Memory B cell (primary cell): ENCODE data around the gene FAM107B.
"Not testable (repeated sequence)": the region's sequence is repeated elsewhere in the genome, so short reads cannot be mapped to it uniquely, and the experiment has no call there.

Source experiments
- ATAC-seq: fragments of 150-1000 bp; cut with Tn5 transposase; 2 replicates; pipeline ENCODE4 v1.10.0; 2021; ENCODE audit warnings: low read depth, mild to moderate bottlenecking, moderate library complexity
- DNase-seq, 2 donors: peaks; one replicate each; pipeline ENCODE4 v3.0.0; 2022; ENCODE audit warnings: low spot score in 2 of 2
- H3K27ac Mint-ChIP-seq: one replicate; pipeline ENCODE4 v1.8.0; 2022; ENCODE audit warnings: mild to moderate bottlenecking, moderate library complexity, mixed read lengths
- H3K27me3 Mint-ChIP-seq: one replicate; pipeline ENCODE4 v1.8.0; 2022; ENCODE audit warnings: mixed read lengths
- H3K36me3 Mint-ChIP-seq: one replicate; pipeline ENCODE4 v1.8.0; 2022; ENCODE audit warnings: mild to moderate bottlenecking, mixed read lengths
- H3K4me1 Mint-ChIP-seq: one replicate; pipeline ENCODE4 v1.8.0; 2022; ENCODE audit warnings: mixed read lengths
- H3K4me3 Mint-ChIP-seq: one replicate; pipeline ENCODE4 v1.8.0; 2022; ENCODE audit warnings: mild to moderate bottlenecking, moderate library complexity, mixed read lengths
- H3K9me3 Mint-ChIP-seq: one replicate; pipeline ENCODE4 v1.8.0; 2022; ENCODE audit warnings: mixed read lengths

Gene FAM107B

GRCh38 chr10:14652067-14652466 is 122.6 kb downstream of the FAM107B start:
- peaks cover 50% of the 10 kb centered on the region for H3K4me1 Mint-ChIP-seq
- no peaks in the 10 kb centered on the region for H3K36me3 Mint-ChIP-seq
- no peak for DNase-seq
- no peak overlapping the region for H3K4me3 Mint-ChIP-seq
- H3K27me3 Mint-ChIP-seq = no peaks in the 10 kb centered on the region
- H3K9me3 Mint-ChIP-seq = no peaks in the 10 kb centered on the region
- ATAC-seq = no peak
- H3K27ac Mint-ChIP-seq = peak overlapping the region; percentile 18

GRCh38 chr10:14649739-14650138 is 125.0 kb downstream of the FAM107B start:
- Mint-ChIP-seq H3K4me3 (no peak overlapping the region), H3K36me3 (no peaks in the 10 kb centered on the region), H3K27ac (peak overlapping the region; percentile 99), H3K9me3 (no peaks in the 10 kb centered on the region), H3K4me1 (peaks cover 44% of the 10 kb centered on the region), H3K27me3 (no peaks in the 10 kb centered on the region)
- no peak for DNase-seq
- no peak for ATAC-seq

GRCh38 chr10:14648946-14649345 is 125.8 kb downstream of the FAM107B start:
- Mint-ChIP-seq H3K27ac (peak overlapping the region; percentile 99), H3K4me3 (peak overlapping the region; percentile 83), H3K4me1 (peaks cover 38% of the 10 kb centered on the region), H3K27me3 (no peaks in the 10 kb centered on the region), H3K36me3 (no peaks in the 10 kb centered on the region), H3K9me3 (no peaks in the 10 kb centered on the region)
- DNase-seq (no peak), ATAC-seq (no peak)

- H3K27ac Mint-ChIP-seq = peak overlapping the region; percentile 99
- H3K27me3 Mint-ChIP-seq = no peaks in the 10 kb centered on the region
- DNase-seq = peak; percentile 67 to 79
- H3K4me1 Mint-ChIP-seq = peaks cover 32% of the 10 kb centered on the region
- peak; percentile 78 for ATAC-seq
- no peaks in the 10 kb centered on the region for H3K36me3 Mint-ChIP-seq
- H3K4me3 Mint-ChIP-seq = peak overlapping the region; percentile 83
- no peaks in the 10 kb centered on the region for H3K9me3 Mint-ChIP-seq
Measured at GRCh38 chr10:14648005-14648765, 126.5 kb downstream of the FAM107B start.

GRCh38 chr10:14645239-14645960 is 129.3 kb downstream of the FAM107B start:
- peak overlapping the region; percentile 92 for H3K27ac Mint-ChIP-seq
- H3K9me3 Mint-ChIP-seq = peaks cover 5% of the 10 kb centered on the region
- peak overlapping the region; percentile 44 for H3K4me3 Mint-ChIP-seq
- H3K27me3 Mint-ChIP-seq = no peaks in the 10 kb centered on the region
- ATAC-seq (peak; percentile 7), DNase-seq (no peak)
- peaks cover 27% of the 10 kb centered on the region for H3K4me1 Mint-ChIP-seq
- peaks cover 6% of the 10 kb centered on the region for H3K36me3 Mint-ChIP-seq

- no peak for ATAC-seq
- no peaks in the 10 kb centered on the region for H3K27me3 Mint-ChIP-seq
- peaks cover 6% of the 10 kb centered on the region for H3K36me3 Mint-ChIP-seq
- no peak overlapping the region for H3K4me3 Mint-ChIP-seq
- DNase-seq = no peak
- no peak overlapping the region for H3K27ac Mint-ChIP-seq
- H3K9me3 Mint-ChIP-seq = peaks cover 5% of the 10 kb centered on the region
- peaks cover 9% of the 10 kb centered on the region for H3K4me1 Mint-ChIP-seq
Measured at GRCh38 chr10:14639637-14640036, 135.1 kb downstream of the FAM107B start.

- H3K36me3 Mint-ChIP-seq = no peaks in the 10 kb centered on the region
- DNase-seq = no peak
- H3K4me1 Mint-ChIP-seq = peaks cover 6% of the 10 kb centered on the region
- H3K27me3 Mint-ChIP-seq = no peaks in the 10 kb centered on the region
- no peak overlapping the region for H3K27ac Mint-ChIP-seq
- H3K9me3 Mint-ChIP-seq = no peaks in the 10 kb centered on the region
- H3K4me3 Mint-ChIP-seq = no peak overlapping the region
- ATAC-seq = no peak
Measured at GRCh38 chr10:14635043-14635710, 139.5 kb downstream of the FAM107B start.

- H3K27ac Mint-ChIP-seq, H3K4me3 Mint-ChIP-seq, DNase-seq, H3K9me3 Mint-ChIP-seq, H3K27me3 Mint-ChIP-seq, H3K36me3 Mint-ChIP-seq, ATAC-seq, H3K4me1 Mint-ChIP-seq: not testable (repeated sequence)
Measured at GRCh38 chr10:14634572-14634971, 140.1 kb downstream of the FAM107B start.

- Mint-ChIP-seq H3K4me1 (peaks cover 6% of the 10 kb centered on the region), H3K27me3 (no peaks in the 10 kb centered on the region), H3K9me3 (no peaks in the 10 kb centered on the region), H3K4me3 (no peak overlapping the region), H3K27ac (no peak overlapping the region), H3K36me3 (peaks cover 1% of the 10 kb centered on the region)
- DNase-seq = no peak
- ATAC-seq = no peak
Measured at GRCh38 chr10:14625765-14626525, 148.8 kb downstream of the FAM107B start.

GRCh38 chr10:14625192-14625631 is 149.5 kb downstream of the FAM107B start:
- Mint-ChIP-seq H3K9me3 (no peaks in the 10 kb centered on the region), H3K4me3 (no peak overlapping the region), H3K4me1 (peaks cover 6% of the 10 kb centered on the region), H3K36me3 (peaks cover 1% of the 10 kb centered on the region), H3K27me3 (no peaks in the 10 kb centered on the region), H3K27ac (no peak overlapping the region)
- no peak for ATAC-seq
- no peak for DNase-seq

GRCh38 chr10:14624600-14624999 is 150.1 kb downstream of the FAM107B start:
- Mint-ChIP-seq H3K27ac (no peak overlapping the region), H3K9me3 (no peaks in the 10 kb centered on the region), H3K36me3 (peaks cover 1% of the 10 kb centered on the region)

GRCh38 chr10:14623931-14624330 is 150.8 kb downstream of the FAM107B start:
- H3K27ac Mint-ChIP-seq = no peak overlapping the region
- ATAC-seq (no peak), DNase-seq (no peak)
- H3K27me3 Mint-ChIP-seq = no peaks in the 10 kb centered on the region
- H3K4me1 Mint-ChIP-seq = peaks cover 6% of the 10 kb centered on the region
- H3K36me3 Mint-ChIP-seq = peaks cover 1% of the 10 kb centered on the region
- H3K9me3 Mint-ChIP-seq = no peaks in the 10 kb centered on the region
- no peak overlapping the region for H3K4me3 Mint-ChIP-seq

More at GRCh38 chr10:14624600-14624999, 150.1 kb downstream of the FAM107B start:
- Mint-ChIP-seq H3K27me3 (no peaks in the 10 kb centered on the region), H3K4me3 (no peak overlapping the region), H3K4me1 (peaks cover 6% of the 10 kb centered on the region)
- DNase-seq (no peak), ATAC-seq (no peak)

GRCh38 chr10:14621037-14621436 is 153.7 kb downstream of the FAM107B start:
- H3K4me3 Mint-ChIP-seq = no peak overlapping the region
- DNase-seq (no peak), ATAC-seq (no peak)
- H3K9me3 Mint-ChIP-seq = no peaks in the 10 kb centered on the region
- H3K27ac Mint-ChIP-seq = no peak overlapping the region
- no peaks in the 10 kb centered on the region for H3K27me3 Mint-ChIP-seq
- H3K4me1 Mint-ChIP-seq = peaks cover 11% of the 10 kb centered on the region
- peaks cover 1% of the 10 kb centered on the region for H3K36me3 Mint-ChIP-seq
